ENCODE data around the gene ALDH7A1.

ALDH7A1 gene

GRCh38 chr5:126488443-126489065, 106.5 kb downstream of the ALDH7A1 start:
- DNase-seq (ENCODE audit: low read depth) = no peak
- no peak for TF ChIP-seq CTCF (IDR thresholded peaks at IDR 0.05; ENCODE audit: control insufficient read depth, extremely low read depth, insufficient read depth)
- H3K4me3 ChIP-seq (ENCODE audit: low read depth, low read length) = no peak overlapping the region

GRCh38 chr5:126487596-126487995, 107.4 kb downstream of the ALDH7A1 start:
- no peak for DNase-seq (ENCODE audit: low read depth)
- H3K4me3 ChIP-seq (ENCODE audit: low read depth, low read length) = no peak overlapping the region
- no peak for TF ChIP-seq CTCF (IDR thresholded peaks at IDR 0.05; ENCODE audit: control insufficient read depth, extremely low read depth, insufficient read depth)

DNA sequence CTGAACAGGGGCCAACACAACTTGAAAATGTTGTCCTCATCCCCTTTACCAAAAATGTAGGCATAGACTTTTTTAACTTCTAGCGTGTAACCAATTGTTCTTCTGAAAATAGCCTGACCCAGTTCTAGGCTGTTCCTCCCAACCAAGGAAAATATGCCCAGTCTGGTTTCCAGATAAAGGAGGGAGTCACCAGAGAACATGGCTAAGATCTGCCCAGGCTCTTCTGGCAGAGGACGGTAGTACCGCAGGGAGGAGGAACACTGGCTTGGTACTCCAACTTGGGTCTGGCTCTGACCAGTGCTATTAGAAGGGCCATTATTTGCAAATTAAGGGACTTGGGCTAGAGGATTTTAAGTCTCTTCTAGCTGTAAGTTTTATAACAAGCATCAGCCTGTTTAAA, 108.7 kb downstream of the ALDH7A1 start:
- TF ChIP-seq CTCF (IDR thresholded peaks at IDR 0.05; ENCODE audit: control insufficient read depth, extremely low read depth, insufficient read depth) = no peak
- no peak overlapping the region for H3K4me3 ChIP-seq (ENCODE audit: low read depth, low read length)
- DNase-seq (ENCODE audit: low read depth) = no peak

DNA sequence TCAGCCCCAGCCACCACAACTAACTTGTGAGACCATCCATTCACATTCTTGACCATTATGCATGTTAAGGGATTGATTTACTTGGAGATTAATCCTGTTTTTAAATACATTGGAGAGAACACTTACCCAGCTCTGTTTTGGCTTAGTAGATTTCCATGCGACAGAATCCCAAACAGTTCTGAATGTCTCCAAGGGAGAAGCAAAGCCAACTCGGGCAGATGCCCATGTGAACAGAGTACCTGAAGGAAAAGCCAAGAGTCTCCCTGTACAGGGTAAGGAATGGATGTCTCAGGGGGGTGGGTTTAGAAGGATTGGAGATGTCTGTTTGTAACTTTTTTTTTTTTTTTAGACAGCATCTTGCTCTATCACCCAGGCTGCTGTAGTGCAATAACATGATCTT, 110.8 kb downstream of the ALDH7A1 start:
- H3K4me3 ChIP-seq (ENCODE audit: low read depth, low read length) = no peak overlapping the region
- DNase-seq (ENCODE audit: low read depth) = no peak
- TF ChIP-seq CTCF (IDR thresholded peaks at IDR 0.05; ENCODE audit: control insufficient read depth, extremely low read depth, insufficient read depth) = no peak

DNA sequence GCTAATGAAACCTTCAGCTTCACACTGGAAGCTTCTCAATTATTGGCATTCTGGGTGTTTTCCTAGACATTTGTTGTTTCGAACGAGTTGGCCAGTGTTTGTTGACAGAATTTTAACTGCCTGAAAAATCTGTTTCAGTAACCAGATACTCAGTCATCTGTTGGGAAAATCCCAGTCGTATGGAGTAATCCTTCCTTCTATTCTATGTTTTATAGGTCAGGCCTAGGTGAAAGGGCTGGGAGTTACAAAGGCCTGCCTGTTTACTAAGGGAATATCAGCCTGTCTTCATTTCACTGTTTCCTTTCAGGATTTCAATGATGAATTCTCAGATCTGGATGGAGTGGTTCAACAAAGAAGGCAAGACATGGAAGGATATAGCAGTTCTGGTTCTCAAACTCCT, 111.9 kb downstream of the ALDH7A1 start:
- TF ChIP-seq CTCF (IDR thresholded peaks at IDR 0.05; ENCODE audit: control insufficient read depth, extremely low read depth, insufficient read depth) = no peak
- DNase-seq (ENCODE audit: low read depth) = no peak
- no peak overlapping the region for H3K4me3 ChIP-seq (ENCODE audit: low read depth, low read length)

DNA sequence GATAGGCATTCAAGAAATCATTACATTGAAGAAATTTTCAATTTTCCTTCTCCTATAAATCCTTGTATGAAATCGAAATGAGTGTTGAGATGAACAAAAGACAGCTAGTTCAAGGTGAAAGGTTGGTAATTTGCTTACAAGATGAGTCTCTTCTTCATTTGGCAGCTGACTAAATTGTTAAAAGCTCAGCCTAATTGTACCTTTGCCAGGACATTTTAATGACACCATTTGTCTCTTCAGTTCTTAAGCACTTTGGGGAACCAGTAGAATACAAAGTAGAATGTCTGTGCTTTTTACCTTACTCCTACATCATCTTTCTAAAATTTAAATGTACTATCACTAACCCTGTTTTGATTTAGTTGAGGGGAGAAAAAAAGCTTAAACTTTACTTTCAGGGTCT, 112.4 kb downstream of the ALDH7A1 start:
- no peak for TF ChIP-seq CTCF (IDR thresholded peaks at IDR 0.05; ENCODE audit: control insufficient read depth, extremely low read depth, insufficient read depth)
- no peak for DNase-seq (ENCODE audit: low read depth)
- H3K4me3 ChIP-seq (ENCODE audit: low read depth, low read length) = no peak overlapping the region

- TF ChIP-seq CTCF (IDR thresholded peaks at IDR 0.05; ENCODE audit: control insufficient read depth, extremely low read depth, insufficient read depth) = no peak
- DNase-seq (ENCODE audit: low read depth) = no peak
- no peak overlapping the region for H3K4me3 ChIP-seq (ENCODE audit: low read depth, low read length)
Observed at GRCh38 chr5:126481243-126481642, 113.8 kb downstream of the ALDH7A1 start.

All from LNCaP clone FGC (cell line).